Activated CD4-positive, CD25-positive, alpha-beta regulatory T cell treated with anti-CD3 and anti-CD28 coated beads, Interleukin-2, amount 50 U/mL, for 16 hours (primary cell): ENCODE results near the gene SEC23A.
"Not testable (repeated sequence)": the region's sequence is repeated elsewhere in the genome, so short reads cannot be mapped to it uniquely, and the experiment has no call there.

Source experiments
- DNase-seq: peaks from one replicate; pipeline ENCODE4 v3.0.0-alpha.2; 2020; ENCODE audit warnings: low read depth, low spot score

Gene SEC23A

DNA sequence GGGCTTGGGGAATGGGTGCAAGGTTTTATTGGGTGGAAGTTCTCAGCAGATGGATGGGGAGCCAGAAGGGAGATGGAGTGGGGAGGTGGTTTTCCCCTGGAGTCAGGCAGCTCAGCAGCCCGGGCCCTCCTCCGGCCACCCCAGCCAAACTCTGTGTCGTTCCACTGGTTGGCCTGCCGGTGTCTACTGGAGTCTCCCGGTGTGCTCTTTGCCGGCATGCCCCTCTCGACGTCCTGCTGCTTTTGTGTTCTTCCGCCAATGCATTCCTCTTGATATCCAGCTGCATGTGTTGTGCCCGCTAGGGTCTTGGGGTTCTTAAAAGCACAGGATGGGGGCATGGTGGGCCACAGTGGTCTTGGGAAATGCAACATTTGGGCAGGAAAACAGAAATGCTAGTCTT, 72.8 kb downstream of the SEC23A start:
- no peak for DNase-seq

DNA sequence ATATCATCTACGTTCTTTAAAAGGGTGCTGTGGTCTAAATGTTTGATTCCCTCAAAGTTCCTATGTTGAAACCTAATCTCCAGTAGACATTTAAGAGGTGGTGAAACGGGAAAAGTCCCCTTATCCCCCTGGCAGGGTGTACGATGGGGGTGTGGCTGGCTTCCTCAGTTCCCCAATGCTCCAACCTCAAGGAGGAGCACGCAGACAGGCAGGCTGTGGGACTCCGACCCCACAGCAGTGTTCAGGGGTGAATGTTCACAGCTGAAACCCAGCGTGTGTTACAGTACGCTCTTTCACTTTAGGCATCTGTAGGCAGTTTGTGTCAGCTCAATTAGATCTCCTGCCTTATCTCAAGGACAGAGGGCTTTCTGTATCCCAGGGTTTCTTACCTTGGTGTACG, 73.2 kb downstream of the SEC23A start:
- no peak for DNase-seq

DNA sequence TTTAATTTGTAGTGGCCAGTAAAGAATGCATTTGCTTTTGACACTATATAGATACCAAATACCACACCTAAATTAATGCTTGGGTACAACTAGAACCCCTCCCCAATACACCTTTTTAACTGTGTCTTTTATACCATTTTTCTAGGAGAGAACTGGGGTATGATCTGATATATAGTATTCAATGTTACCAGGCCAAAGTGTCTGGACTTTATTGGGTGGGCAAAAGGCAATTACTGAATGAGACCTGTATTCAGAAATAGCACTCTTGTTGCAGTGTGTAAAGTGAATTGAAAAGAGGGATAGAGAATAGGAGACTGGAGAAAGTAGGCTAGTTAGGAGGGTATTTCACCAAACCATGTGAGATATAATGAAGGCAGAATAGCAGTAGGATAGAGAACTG, 74.4 kb downstream of the SEC23A start:
- DNase-seq = no peak

DNA sequence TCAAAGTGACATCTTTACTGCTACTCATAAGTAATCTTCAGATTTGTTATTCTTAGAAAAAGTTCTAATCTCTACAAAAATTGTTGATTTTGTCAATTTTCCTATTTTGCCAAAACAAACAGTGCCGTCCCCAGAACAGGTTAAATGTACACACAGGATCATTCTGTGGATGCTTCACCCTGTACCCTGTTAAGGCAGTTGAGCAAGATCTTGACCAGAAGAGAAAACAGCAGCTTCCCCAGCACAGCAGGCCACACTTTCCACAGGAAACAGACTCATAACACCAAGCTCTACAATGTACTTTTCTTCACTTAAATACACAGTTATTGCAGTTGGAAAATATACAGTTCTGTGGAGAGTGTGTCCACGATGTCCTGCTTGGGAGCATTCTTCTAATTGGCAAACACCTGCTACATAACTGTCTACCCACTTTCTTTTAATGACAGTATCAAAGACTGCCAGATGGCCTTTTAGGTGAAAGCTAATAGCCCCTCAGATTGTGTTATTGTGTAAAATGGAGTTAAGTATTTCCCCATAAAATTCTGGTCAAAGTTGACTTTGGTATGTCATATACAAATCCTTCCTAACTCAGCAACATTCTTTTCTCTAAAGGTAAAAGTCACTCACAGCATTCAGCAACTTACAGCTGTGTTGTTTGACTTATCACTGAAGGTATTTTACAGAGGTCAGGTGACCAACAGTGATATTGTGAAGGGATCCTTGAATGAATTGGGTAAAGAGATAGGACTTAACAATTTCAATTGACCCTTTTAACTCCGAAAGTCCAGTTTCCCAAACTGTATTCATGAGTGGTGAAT, 77.0 kb downstream of the SEC23A start:
- no peak for DNase-seq

DNA sequence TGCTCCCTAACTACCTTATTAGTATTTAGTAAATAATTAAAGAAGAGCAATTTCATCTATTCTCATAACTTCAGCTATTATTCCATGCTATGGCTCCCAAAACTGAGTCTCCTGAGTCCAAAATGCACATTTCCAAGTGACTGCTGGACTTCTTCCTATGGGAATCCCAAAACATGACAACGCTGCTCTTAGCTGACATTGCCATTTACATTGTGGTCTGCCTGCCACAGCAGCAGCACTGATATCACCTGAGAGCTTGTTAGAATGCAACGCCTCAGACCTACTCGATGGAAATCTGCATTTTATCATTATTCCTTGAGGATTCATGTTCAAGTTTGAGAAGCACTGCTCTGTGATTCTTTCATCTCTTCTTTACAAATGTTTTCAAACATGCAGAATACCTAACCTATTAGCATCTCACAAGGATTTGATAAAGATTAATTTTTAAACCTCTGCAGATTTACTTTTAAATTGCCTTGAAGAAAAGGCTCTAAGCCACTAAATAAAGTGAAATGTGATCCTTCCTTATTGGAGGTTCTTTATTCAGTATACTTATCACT, 77.7 kb downstream of the SEC23A start:
- no peak for DNase-seq

DNA sequence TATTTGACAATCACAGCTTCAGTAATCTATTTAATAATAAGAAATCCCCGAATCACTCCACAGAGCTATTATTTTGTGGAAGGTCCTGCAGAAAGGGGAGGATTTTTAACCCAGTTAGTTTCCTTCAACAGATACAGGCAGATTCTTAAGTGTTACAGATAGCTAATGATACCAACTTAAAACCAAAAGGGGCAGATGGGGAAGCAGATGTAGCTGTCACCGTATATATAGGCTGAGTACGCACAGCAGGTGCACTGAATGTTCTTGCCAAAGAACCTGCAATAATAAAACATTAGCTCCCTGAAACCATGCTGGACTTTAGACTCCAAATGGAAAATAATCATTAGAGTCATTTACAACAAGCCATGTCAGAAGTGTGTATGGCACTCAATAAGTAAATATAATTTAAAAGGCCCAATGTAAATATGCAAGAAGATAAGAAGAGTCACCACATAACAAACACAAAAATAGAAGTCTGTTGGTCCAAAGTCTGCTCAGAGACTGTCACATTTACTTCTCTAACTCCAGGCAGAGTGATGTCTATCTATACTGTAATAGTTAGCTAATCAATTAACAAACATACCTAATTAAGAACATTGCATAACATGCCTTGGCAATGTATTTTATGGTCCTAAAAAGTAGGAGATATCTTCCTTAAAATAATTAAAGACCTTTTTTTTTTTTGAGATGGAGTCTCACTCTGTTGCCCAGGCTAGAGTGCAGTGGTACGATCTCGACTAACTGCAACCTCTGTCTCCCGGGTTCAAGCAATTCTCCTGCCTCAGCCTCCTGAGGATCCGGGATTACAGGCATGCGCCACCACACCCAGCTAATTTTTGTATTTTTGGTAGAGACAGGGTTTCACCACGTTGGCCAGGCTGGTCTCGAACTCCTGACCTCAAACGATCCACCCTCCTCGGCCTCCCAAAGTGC, 78.8 kb downstream of the SEC23A start:
- no peak for DNase-seq

DNA sequence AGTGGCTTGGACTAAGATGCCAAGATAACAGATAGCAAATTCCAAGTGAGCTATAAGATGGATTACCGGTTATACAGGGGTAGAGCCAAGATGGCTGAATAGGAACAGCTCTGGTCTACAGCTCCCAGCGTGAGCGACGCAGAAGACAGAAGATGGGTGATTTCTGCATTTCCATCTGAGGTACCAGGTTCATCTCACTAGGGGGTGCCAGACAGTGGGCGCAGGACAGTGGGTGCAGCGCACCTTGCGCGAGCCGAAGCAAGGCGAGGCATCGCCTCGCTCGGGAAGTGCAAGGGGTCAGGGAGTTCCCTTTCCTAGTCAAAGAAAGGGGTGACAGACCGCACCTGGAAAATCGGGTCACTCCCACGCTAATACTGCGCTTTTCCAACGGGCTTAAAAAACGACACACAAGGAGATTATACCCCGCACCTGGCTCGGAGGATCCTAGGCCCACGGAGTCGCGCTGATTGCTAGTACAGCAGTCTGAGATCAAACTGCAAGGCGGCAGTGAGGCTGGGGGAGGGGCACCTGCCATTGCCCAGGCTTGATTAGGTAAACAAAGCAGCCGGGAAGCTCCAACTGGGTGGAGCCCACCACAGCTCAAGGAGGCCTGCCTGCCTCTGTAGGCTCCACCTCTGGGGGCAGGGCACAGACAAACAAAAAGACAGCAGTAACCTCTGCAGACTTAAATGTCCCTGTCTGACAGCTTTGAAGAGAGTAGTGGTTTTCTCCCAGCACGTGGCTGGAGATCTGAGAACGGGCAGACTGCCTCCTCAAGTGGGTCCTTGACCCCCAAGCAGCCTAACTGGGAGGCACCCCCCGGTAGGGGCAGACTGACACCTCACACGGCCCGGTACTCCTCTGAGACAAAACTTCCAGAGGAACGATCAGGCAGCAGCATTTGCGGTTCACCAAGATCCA, 85.7 kb downstream of the SEC23A start:
- DNase-seq = not testable (repeated sequence)

DNA sequence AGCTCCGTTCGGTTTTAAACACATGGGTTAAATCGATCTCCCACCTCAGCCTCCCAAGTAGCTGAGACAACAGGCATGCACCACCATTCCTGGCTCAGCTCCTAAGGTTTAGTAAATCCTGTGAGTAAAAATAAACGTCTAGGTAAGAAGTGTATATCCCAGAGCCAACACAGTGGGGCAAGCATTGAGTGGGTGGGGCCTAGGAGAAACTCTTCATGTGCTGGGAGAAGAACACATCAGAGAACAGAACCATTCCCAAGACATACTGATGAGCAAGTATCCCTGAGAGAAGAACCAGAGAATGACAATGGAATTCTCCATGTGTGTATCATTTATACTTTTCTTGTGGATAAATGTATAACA, 86.3 kb downstream of the SEC23A start:
- no peak for DNase-seq

DNA sequence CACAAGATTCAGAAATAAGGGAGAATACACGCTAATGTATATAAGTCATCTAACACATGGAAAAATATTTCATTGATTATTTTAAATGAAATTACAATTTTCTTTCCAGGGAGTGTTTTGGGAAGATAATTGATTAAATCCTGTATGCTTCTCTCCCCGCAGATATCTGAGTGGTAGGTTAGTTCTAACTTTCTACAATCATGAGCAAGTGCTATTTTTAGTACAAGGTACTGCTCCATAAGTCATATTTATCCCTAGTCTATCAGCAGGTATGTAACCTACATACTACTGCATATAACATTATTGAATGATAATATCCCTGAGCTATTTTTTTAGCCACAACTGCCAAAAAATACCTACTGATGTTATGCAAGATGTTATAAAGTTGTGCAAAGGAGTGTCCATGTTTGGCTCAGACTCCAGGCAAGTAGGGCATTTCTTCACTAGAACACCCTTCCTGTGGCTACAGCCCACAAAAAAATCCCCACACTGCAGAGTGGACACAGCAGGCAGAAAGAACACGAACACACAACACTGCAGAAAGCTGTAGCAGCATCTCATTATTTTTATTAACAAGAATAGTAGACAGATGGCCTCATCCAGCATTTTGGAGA, 87.0 kb downstream of the SEC23A start:
- DNase-seq = no peak

DNA sequence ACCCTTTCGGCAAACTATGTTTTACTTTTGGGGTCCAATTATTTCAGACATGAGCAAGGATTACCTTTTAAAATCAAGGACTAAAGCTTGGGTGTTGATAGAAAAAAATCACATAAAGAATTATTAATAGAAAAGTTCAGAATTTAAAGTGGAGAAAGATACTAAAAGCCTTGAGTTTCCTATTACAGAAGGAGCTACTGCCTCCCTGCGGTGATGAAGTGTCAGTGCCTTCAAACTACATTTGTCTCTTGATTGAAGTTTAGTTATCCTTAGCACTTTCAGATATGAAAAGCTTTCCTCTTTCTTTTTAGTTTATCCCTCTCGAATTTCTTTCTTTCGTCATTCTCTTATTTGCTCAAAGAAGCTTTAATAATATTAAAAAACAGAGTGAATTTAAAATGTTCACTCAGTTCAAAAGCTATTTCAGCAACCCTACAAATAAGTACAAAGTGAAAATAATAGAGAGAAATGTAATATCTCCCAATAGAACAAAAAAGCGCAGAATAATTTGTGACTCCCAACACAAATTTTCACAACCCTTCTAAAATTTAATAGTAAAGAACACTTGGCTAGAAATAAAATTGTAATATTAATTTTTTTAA, 87.6 kb downstream of the SEC23A start:
- DNase-seq = no peak

DNA sequence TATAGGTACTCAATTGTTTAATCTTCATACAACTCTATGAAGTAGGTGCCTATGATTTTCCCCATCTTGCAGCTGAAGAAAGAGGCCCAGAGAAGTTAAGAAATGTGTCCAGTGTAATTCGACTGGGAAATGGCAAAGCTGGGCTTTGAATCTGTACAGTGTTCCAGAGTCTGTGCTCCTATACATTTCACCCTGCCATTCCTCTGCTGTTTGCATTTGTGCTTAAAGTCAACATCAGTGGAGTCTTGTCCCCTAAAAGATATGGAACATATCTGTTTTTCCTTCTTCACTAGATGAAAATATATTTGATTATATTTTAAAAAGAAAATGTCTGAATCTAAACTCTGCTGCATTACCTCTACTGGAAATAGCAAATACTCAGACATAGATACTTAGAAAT, 88.6 kb downstream of the SEC23A start:
- DNase-seq = no peak

DNA sequence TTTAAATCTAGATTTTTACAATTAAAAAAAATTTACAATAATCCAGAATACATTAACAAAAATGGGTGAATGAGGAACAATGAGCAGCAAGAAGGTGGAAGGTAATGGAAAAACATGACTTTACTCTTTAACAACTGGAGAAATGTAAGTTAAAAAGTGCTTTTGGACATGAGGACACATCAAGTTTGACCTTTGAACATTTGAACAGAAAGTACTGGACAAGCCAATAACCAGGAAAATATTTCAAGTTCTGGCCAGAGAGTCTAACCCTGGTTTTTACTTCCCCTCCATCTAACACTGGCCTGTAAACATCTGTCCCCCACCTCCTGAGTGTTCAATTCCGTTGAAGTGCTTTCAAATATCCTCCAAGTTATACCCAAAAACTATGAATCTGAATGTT, 94.1 kb downstream of the SEC23A start:
- DNase-seq = not testable (repeated sequence)

DNA sequence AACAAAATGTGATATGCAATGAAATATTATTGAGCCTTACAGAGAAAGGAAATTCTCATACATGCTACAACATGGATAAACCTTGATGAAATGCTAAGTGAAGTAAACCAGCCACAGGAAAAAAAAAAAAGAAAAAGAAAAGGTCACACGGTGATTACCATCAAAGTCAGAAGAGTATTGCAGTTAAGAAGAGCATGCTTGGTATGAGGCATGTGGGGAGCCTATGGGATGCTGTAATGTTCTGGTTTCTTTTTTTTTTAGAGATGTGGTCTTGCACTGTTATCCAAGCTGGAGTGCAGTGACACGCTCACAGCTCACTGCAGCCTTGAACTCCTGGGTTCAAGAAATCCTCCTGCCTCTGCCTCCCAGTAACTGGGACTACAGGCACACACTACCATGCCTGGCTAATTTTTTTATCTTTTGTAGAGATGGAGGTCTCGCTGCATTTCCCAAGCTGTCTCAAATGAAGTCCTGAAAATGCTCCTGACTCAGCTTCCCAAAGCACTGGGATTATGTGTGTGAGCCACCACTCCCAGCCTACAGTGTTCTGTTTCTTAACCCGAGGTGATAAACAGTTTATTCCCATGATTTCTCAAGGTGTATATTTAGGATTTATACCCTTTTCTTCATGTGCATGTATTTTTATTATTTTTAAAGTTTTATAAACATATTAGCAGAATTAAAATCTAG, 96.2 kb downstream of the SEC23A start:
- no peak for DNase-seq

DNA sequence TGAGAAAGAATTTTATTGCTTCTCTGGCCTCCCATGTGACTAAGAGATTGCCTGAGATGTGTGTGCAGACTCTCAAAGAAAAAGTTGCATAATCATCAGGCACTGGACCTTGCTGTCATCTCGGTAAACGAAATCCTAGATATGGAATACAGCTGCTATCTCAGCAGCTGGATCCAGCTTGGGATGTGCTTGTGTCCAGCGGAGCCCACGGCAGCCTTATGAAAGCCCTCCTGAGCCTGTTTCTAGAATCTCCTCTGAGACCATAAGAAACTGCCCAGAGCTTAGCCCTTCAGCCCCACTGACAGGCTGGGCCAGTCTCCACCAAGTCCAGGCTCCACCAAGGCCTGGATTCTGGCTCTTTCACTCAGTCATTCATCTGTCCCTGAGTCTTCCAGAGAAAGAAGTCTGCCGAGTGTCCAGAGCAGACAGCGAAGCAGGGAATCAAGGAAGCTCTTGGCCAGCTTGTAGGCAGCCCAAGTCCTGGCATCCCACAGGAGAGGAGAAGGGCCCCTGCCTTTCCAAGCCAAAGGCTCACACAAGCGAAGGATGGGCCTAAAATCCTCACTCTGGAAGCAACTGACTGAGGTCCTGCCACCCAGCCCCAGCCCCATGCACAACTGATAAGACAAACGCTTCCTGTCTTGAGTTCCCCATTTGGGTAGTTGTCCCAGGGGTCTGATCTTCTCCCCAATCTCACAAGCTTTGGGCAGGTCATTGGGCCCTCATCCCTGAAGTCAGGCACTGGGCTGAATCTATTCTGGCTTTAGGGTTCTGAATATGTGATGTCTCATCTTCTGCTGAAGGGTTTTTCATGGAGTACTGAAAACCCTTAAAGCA, 97.8 kb downstream of the SEC23A start:
- no peak for DNase-seq

DNA sequence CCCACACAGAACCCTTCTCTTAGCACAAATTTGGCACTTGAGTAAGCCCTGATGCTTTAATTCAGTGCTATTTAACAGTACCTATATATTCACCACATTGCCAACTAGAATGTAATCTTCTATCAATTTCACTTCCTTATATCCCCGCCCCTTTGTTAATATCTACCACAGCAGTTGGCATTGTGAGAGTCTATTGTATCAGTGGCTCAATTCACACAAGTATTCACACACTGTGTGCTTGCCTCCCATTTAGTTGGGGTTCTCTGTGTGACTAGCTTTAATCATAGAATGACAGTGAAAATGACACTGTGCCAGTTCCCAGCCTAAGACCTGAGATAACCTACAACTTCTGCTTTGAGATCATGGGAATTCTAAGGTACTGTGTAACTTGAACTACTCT, 103.1 kb downstream of the SEC23A start:
- DNase-seq = no peak

DNA sequence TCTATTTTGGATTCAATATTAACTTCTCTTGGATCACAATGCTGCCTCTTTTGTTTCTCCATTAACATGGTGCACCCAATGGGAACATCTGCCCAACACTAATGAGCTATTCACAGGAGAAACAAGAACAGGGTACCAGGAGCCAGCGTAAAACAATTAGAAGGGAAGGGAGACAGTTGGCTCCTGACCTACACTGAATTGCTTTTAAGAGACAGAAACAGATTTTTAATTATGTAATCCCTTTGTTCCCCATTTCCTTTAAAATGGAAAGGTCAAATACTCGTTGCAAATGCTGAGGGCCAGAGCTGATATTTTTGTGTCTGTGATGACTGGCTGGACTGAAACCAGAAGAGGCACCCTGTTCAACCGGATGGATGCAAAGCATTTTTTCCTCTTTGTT, 108.3 kb downstream of the SEC23A start:
- DNase-seq = no peak

DNA sequence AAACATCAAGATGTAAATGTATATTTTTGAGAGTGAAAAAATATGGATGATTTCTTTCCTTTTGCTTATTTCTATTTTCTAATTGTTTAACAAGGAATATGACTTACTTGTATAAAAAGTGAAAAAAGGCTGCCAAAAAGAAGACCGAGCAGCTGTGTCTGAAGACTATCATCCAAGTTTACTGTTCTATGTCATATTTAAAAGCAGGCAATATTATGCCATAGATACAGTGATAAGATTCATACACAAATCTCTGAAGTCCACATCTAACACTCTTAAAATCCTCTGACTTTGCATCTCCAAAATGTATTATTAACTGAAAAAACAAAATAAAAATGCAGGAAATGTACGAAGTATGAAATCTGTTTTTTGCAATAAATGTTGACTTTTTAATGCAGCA, 109.1 kb downstream of the SEC23A start:
- no peak for DNase-seq

DNA sequence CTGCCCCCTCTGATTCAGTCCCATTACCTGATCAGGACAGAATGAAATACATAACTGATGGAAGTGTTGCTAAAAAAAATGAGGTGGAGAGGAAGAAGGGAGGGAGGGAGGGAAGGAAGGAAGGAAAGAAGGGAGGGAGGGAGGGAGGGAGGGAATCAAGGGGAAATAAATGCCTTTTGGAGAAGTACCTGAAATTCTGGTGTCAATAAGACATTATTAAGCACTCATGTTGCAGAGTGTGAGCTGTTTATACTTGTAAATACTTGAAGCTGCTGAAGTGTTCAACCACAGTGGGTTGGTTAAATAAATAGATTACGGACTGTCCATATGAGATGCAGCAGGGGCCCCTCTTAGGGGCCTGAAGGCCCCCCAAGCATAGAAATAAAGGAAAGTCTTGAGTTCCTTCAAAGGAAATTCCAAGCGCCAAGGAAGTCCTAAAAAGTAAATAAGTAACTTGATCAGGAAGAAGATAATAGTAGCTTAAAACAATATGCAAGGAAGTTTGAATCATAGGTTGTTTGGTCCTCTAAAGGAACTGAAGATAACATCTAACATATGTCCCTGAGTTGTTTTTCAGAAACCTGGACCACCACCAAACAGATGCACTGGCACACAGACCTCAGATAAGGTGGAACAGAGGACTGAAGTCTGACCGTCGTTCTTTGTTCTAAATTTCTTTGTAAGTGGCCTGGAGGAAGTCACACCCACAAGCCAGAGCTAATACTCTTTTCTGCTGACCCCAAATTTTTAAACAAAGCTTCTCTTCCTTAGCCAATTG, 110.8 kb downstream of the SEC23A start:
- DNase-seq = no peak
